Measurements from ENCODE around the gene CCNI2.

Gene CCNI2

DNA sequence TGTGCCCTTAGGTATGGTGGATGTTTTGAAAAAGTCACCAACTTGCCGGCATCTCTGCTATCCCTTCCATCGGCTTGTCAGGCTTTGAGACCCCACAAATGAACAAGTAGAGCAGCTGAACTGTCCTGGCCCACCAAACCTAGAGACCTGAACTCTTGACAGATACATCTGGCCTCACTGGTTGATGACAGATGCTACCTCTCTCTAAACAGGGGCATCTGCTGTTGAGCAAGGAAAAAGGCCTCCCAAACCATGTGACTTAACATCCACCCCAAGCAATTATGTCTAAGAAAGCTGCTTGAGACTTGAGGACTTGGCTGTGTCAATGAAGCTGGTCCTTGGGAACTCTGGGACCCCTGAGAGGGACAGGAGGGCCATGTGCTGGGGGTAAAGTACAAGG is 2.3 kb downstream of the CCNI2 start:
- in situ Hi-C loops (cut with HindIII; ENCODE audit: low sequenced_read_pairs) = no loop called here

DNA sequence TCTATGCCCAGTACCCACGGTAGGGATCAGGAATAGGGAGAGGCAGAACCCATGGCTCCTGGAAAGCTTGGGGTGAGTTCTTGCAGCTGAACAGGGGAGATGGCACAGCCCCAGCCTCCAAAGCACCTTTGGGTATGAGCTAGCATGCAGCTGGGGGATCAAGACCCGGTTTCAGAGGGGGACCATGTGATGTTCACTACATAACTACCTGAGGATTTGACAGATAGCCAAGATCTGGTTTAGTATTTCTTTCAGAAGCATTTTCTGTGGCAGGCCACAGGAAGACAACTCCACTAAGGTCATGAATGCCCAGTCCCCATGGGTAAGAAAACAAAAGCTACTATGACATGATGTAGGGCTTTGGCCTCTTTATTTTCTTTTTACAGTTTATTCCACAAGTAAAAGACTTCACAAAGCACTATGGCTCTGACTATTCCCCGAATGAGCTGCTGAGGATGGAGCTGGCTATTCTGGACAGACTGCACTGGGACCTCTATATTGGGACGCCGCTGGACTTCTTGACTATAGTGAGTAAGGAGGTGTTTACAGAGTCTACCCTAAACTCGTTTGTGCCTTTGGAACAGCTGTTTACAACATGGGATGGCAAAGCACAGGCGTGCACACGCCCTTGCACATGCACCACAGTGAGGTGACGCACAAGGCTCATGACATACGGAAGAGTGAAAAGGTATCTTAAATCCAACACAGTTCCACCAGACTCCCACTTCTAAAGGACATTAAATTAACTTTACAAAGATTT is 3.4 kb downstream of the CCNI2 start:
- in situ Hi-C loops (cut with HindIII; ENCODE audit: low sequenced_read_pairs) = no loop called here

DNA sequence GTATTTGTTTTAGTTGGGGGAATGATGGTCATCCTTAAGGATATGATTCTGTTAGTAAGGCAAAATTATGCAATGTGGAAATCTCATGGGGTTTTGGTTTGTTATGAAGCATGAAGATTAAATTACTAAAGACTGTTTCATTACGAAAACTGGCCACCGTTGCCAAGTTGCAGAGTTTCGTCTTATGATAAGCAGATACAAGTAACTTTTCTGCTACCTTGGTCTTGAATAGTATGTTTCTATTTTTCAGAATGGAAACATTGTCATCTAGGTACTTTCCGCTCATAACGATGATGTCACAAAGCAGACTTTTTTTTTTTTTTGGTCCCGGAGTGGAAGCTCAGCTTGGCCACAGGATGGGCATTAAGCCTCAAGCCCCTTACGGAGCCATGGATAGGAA is 4.2 kb downstream of the CCNI2 start:
- in situ Hi-C loops (cut with HindIII; ENCODE audit: low sequenced_read_pairs) = no loop called here

DNA sequence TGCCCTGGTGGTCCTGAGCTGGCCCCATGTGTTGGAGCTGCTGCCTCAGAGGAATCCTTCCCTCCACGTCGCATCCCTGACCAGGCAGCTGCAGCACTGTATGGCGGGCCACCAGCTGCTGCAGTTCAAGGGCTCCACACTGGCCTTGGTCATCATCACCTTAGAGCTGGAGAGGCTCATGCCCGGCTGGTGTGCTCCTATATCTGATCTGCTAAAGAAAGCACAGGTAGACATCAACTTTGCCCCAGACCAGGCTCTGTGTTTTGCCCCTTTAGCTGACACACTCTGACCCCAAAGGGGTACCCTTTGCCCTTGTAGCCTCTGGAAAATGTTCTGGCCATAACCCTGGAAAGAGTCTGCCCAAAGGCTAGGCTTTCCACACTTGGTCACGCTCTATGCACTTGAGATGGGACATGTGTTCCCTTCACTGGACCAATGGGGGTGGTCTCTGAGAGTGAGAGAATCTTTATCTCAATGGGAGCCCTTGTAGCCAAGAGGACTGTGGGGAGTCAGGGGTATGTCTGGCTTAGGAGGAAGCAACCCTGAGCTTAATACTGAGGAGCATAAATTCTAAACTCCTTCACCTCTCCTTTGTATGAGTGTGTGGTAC is 4.8 kb downstream of the CCNI2 start:
- in situ Hi-C loops (cut with HindIII; ENCODE audit: low sequenced_read_pairs) = no loop called here

- in situ Hi-C loops (cut with HindIII; ENCODE audit: low sequenced_read_pairs) = no loop called here
Measured at GRCh38 chr5:132752581-132753125, 5.4 kb downstream of the CCNI2 start.

GRCh38 chr5:132753135-132753987 is 6.1 kb downstream of the CCNI2 start:
- in situ Hi-C loops (cut with HindIII; ENCODE audit: low sequenced_read_pairs) = no loop called here

DNA sequence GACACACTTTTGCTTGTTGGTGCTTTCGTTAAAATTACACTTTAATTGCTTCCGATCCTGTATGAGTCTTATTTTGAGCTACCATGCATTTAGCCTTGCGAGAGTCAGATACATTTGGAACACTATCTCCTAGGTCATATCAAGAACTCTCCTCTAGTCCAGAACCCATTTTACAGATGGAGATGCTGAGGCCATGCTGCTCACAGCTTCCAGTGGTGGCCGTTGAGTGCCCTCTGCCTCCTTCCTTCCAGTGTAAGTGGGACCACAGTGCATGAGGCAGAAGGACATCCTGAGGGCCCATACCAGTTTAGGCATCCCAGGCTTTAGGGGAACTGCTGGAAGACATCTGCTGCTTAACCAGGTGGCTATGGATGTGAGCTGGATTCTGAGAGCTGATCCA is 6.9 kb downstream of the CCNI2 start:
- in situ Hi-C loops (cut with HindIII; ENCODE audit: low sequenced_read_pairs) = no loop called here

DNA sequence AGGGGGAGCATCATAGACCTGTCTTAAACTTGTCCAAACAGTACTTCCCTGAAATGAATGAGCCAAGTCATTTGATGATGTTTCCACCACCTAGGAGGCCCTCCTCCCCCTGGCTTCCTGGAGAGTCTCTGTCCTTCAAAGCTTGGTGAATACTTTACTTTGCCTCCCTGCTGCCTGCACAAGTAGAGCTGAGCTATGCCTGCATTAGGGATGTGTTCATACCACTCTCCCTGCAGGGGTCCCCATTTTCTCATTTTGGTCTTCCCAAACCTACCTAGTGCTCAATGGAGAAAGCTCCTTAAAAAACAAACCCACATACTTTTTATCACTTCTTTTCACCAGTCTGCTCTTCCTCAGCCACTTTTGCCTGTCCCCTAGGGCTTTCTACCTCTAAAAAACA is 7.7 kb downstream of the CCNI2 start:
- in situ Hi-C loops (cut with HindIII; ENCODE audit: low sequenced_read_pairs) = no loop called here

- in situ Hi-C loops (cut with HindIII; ENCODE audit: low sequenced_read_pairs) = no loop called here
Measured at GRCh38 chr5:132756542-132756941, 9.3 kb downstream of the CCNI2 start.

- in situ Hi-C loops (cut with HindIII; ENCODE audit: low sequenced_read_pairs) = no loop called here
Measured at GRCh38 chr5:132758451-132758850, 11.2 kb downstream of the CCNI2 start.

DNA sequence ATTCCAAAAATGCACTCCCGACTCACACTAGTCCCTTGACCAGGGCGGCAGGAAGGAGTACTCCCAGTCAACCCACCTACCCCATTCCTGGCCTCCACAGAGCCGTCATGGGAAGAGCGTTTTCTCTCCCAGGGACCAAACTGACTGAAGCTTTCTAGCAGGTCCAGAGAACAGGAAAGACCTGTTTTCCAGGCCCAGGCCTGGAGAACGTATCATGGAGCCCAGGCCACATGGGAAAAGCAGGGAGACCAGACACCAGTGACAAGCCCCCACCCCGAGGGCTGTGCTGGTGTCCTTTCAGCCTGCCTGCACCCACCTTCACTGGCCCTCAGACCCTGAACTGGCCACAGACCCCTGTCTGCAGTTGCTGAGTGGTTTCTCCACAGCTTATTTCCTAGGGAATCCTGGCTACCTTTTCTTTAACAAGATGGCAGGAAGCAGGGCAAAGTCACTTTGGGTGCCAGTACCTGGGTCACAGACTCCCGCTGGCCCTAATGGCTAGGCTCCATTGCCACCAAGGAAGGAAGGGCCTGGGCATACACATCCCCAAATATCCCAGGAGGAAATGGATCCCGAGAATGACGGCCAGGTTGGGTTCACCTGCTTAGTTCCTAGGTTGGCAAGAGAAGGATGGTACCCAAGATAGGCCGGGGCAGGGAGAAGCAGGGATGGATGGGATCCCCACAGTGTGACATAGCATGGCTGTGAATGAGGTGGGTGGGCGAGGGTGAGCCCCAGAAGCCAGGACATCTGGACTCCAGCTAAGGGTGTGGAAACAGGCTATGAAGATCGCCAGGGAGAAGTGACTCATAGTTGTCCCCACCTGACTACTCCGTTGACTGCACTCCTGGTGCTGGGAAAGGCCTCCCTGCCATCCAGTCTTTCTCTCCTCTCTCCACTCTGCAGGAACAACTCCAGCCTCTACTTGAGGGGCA is 12.2 kb downstream of the CCNI2 start:
- in situ Hi-C loops (cut with HindIII; ENCODE audit: low sequenced_read_pairs) = no loop called here

GRCh38 chr5:132760049-132760420 is 12.8 kb downstream of the CCNI2 start:
- in situ Hi-C loops (cut with HindIII; ENCODE audit: low sequenced_read_pairs) = no loop called here

DNA sequence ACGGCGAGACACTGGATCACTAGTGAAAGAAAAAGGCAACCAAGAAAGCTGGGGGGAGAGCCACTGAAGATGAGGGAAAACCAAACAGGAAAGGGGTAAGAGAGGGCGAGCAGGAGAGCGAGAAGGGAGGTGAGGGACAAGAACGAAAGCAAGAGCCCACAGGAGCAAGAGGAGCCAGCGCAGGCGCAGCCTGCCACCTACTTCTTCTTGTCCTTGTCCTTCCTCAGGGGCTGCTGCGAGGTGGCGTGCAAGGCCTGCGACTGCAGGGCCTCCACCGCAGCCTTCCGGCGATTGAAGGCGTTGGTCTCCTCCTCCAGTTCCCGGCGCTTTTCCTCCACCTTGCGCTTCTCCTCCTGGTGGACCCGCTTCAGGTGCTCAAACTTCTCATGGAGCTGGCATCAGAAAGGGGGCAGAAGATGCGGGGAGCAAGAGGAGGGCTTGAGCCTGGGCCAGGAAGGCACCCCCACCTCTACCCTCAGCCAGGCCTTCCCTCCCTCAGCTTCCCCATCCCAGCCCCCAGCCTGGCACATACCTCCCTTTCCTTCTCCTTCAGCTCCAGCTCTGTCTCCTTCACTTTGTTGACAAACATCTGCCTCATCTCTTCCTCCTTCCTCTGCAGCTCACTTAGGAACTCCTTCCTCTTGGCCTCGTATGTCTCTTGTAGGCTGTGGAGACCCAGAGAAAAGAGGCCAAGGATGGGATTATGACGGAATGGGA is 13.5 kb downstream of the CCNI2 start:
- in situ Hi-C loops (cut with HindIII; ENCODE audit: low sequenced_read_pairs) = no loop called here

DNA sequence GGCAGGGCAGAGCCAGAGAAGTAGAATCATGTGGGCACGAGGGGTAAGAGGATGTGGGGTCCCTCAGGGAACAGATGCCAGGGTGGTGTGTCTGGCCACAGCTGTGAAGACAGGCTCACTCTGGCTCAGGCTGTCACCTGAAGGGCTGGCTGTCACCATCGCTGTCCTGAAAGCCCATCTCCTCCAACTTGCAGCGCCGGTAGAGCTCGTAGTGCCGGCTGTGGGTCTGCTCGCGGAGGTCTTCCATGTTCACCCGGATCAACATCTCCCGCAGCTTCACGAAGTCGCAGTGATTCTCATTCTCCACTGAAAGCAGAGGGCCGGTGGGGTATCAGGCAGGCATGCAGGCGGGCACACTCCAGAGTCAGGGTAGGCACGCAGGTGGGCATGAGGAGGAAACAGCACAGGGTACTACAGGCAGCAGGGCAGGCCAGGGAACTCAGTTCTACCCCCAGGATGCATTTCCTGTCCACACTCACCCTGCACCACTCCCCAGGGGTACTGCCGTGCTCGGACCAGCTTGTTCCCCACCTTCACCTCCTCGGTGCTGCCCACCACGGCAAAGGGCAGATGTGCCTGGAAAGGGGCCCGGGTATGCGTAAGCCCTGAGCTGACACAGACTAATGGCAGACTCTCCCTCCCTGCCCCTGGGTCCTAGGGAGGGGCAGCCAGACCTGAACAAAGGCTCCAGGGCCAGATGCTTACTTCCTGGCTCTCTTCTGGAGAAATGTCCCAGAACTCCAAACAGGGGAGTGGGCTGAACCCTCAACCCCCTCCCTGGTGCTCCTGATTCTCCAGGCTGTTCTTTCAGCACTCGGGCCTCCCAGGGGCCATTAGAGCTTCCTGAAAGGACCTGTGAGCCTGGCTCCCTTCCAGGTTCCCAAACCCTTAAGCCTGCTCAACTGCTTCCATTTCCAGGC is 14.4 kb downstream of the CCNI2 start:
- in situ Hi-C loops (cut with HindIII; ENCODE audit: low sequenced_read_pairs) = no loop called here

- in situ Hi-C loops (cut with HindIII; ENCODE audit: low sequenced_read_pairs) = no loop called here
Measured at GRCh38 chr5:132762246-132763000, 15.2 kb downstream of the CCNI2 start.

GRCh38 chr5:132763181-132764036 is 16.2 kb downstream of the CCNI2 start:
- in situ Hi-C loops (cut with HindIII; ENCODE audit: low sequenced_read_pairs) = no loop called here

DNA sequence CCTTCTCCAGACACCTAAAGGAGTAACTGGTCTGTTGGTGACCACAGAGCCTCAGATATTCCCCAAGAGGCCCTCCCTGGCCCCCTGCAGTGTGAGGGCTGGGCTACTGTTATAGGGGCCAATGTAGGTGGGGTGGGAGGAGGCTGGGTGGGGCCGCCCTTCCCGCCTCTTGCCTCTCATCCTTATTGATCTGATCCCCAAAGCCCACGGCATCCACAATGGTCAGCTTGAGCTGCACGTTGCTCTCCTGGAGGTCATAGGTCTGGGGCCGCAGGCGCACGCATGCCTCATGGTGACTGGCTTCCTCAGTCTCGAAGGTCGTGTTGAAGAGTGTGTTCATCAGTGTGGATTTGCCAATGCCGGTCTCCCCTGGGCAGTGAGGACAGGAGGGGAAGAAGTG is 16.8 kb downstream of the CCNI2 start:
- in situ Hi-C loops (cut with HindIII; ENCODE audit: low sequenced_read_pairs) = no loop called here
